Measurements from ENCODE around the gene PNKP.

DNA sequence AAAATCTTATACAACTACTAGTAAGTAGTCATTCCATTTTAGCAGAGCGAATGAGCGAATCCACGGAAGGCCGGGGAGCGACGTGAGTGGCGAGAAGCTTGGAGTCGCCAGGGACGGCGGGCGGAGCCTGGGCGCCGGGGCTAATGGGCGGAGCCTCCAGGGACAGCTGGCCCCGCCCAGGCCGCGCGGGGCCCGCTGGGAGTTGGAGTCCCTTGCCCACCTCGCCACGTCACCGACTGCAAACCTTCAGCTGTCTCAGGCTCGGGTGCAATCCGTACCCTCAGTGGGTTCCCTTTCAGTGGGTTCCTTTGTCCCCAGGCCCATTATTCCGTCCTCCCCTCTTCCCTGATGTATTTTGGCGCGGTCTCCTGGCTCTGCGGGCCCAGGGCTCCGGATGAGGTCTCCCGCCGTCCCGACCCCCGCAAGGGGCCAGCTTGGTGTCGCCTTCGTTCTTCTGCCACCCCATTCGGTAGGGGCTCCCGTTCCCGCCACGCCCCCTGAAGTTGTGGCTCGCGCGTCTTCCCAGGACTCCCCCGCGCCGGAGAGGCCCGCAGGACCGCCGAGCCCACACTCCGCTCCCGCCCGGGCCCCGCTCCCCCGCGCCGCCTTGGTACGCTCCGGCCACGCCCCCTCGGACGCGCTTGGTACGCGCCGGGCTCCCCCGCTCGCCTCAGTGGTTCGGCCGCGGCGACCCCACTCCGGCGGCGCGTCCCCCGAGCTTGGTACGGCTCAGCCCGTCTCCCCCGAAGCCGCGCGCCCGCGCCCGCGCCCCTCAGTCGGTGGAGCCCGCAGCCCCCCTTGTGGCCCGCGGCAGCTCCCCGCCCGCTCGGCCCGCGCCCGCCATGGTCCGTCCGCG, 16.7 kb downstream of the PNKP start, which contains the start of gene PTOV1:
- TF ChIP-seq POLR2AphosphoS5 (IDR thresholded peaks at IDR 0.05) (peak; percentile 92 to 94 (median 94)), POLR2A (IDR thresholded peaks at IDR 0.05) (peak; percentile 42 to 81 (median 43))
- TF ChIP-seq, protein P1, sequence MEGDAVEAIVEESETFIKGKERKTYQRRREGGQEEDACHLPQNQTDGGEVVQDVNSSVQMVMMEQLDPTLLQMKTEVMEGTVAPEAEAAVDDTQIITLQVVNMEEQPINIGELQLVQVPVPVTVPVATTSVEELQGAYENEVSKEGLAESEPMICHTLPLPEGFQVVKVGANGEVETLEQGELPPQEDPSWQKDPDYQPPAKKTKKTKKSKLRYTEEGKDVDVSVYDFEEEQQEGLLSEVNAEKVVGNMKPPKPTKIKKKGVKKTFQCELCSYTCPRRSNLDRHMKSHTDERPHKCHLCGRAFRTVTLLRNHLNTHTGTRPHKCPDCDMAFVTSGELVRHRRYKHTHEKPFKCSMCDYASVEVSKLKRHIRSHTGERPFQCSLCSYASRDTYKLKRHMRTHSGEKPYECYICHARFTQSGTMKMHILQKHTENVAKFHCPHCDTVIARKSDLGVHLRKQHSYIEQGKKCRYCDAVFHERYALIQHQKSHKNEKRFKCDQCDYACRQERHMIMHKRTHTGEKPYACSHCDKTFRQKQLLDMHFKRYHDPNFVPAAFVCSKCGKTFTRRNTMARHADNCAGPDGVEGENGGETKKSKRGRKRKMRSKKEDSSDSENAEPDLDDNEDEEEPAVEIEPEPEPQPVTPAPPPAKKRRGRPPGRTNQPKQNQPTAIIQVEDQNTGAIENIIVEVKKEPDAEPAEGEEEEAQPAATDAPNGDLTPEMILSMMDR (IDR thresholded peaks at IDR 0.05 in 8 of 11, conservative IDR thresholded peaks at IDR 0.05 in 3 of 11): no peak
